G401 (cell line): Measurements from ENCODE around the gene SLF1. TPM values are rescaled to one million over a fixed set of nuclear protein-coding genes. Genes with fewer than 3 reads are reported as not detected.
A peak's percentile ranks its signal among the peaks of the same experiment; 100 is the strongest.

Source experiments
- DNase-seq: peaks from one replicate; pipeline ENCODE4 v3.0.0-alpha.2; 2015; ENCODE audit warnings: low spot score
- in situ Hi-C: cut with HindIII; loops from 2 replicates; pipeline ENCODE4 v1.10.0; 2016; ENCODE audit warnings: low sequenced_read_pairs, mixed read lengths
- total RNA-seq: library from RNA; depleted of rRNA; stranded (reverse); fragments of >200 nt; shearing (Covaris generic); gene quantifications from 2 replicates; pipeline ENCODE4 v1.2.3, GENCODE V29; 2014; rRNA removed

The SLF1 gene
- total RNA-seq, 1 experiment from 2014 or later = 16.4 TPM

DNA sequence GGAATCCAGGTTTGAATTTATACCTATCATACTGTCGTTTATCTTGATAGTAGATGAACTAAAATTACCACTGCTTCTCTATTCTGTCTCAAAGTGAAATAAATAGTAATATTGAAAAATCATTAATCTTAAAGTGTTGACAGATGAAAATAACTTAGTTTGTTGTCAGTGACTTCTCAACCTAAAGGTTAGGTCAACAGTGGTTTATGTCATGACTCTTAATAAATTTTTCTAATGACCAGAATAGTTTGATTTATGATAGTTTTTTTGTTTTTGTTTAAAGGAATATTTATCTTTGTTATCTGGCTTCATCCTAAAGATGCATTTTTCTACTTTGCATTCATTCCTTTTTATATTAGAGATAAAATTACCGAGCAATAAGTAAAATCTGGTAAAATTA is 81.1 kb downstream of the SLF1 start:
- in situ Hi-C loops = no loop called here
- DNase-seq = no peak

DNA sequence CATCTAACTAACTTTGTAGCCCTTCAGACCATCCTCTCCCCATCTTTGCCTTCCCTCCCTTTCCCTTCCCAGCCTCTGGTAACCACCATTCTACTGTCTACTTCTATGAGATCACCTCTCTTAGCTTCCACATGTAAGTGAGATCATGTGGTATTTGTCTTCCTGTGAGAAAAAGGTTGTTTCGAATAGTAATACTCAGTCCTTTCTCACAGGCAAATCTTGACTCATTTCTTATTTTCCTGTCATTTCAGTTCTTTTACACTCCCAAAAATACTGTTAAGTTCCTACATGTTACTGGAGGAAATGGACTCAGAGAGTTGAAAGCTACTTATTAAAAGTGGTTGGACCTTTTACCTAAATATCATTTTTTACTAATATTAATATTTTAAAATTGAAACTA is 82.1 kb downstream of the SLF1 start:
- DNase-seq = no peak
- in situ Hi-C loops = no loop called here

DNA sequence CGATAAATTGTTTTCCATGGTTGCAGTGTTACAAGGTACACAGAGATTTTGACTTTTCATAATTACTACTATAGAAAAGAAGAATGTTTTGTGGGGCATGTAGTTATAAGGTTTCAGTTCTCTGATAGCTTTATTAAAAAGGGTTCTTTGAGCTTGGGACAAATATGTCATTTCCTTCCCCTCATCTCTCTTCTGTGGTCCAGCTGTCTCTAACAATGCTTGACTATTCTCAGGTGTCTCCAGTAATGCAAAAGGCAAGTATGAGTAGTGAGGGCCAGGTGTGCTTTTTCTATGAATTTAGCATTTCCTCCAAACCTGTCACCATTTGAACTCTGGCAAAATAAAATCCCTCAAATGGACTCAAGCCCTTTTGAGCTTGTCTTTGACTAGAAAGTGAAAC is 84.3 kb downstream of the SLF1 start:
- in situ Hi-C loops = no loop called here
- DNase-seq = no peak

DNA sequence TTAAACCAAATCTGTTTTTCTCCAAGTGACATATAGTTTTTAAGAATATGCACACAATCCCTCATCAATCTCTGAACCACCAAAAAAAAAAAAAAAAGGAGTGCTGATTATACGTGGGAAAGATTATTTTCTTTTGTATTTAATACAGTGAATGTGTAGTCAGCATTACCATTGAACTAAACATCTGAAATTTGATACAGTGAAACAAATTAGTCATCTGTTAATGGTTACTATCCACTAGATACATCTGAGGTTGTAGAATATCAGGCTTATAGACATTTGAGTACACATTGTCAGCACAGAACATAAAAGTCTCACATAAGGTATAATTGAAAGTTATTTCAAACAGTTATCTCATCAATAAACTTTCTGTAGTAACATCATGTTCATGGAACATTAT is 87.0 kb downstream of the SLF1 start:
- no peak for DNase-seq
- in situ Hi-C loops = no loop called here

DNA sequence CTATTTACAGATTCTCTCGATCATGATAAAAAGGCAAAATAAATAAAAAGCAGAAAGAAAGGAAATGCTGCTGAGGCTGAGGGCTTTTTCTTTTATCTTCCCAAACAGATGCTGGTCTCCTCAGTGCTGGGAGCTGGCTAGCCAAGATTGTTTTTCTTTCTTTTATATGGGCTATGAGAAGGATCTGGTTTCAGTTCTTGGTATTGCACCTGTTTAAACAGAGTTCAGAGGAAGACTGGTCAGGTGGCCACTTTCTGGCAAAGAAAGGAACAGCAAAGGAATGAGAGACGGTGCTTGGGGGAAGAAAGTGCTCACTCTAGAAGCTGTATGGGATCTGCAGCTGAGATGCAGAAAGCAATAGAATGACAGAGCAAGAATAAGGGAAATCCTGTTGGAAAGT is 88.9 kb downstream of the SLF1 start:
- DNase-seq = no peak
- in situ Hi-C loops = no loop called here

DNA sequence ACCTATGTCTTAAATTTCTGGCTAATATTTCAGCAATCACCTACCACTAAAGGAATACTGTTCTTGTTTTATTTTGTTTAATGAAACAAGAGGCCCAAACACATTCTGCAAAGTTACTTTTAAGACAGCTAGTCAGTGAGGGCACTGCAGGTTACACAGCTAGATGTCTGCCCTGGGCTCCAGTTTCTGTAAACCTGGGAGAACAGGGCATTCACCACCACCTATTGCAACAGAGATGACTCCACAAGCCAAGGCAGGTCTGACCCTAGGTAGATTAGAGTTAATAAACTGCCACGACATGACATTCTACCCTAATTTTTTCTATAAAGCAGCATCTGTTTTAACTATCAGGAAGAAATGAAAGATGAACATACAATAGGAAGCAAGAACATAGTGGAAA is 90.8 kb downstream of the SLF1 start:
- in situ Hi-C loops = no loop called here

DNA sequence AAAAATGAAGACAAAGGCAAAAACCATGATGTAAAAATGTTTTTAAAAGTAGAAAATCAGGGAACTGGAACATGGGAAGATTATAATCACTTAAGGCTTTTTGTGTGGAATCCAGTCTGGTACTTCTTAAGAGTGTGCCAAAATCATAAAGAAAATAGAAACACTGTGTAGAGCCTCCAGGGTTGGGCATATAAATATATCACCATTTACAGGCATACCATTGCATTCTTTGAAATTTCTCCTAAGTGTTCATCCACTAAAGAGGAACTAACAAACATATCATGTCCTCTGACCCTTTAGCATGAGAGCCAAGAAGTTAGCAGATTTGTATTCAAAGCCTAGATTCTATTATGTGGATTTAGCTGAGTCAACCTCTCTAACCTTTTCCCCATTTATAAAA is 93.3 kb downstream of the SLF1 start:
- in situ Hi-C loops = no loop called here
- DNase-seq = no peak

More for the DNA sequence above, 90.8 kb downstream of the SLF1 start:
- no peak for DNase-seq

DNA sequence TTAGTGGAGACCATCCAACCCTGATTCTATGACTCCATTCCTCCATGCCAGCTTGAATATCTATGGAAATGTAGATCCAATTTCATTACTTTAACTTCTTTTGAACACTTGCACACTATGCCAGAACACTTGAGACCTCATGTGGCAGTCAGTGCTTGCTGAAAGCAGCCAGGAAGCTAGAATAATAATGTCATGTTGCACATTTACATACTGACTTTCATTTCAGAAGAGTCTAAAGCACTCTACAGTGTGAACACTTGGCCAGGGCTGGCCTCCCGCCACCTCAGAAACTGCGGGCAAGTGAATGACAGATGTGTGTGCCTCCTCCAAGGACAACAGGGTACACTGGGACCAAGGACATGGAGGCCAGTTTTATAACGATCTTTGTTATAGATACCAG is 97.3 kb downstream of the SLF1 start:
- DNase-seq = no peak
- in situ Hi-C loops = no loop called here

DNA sequence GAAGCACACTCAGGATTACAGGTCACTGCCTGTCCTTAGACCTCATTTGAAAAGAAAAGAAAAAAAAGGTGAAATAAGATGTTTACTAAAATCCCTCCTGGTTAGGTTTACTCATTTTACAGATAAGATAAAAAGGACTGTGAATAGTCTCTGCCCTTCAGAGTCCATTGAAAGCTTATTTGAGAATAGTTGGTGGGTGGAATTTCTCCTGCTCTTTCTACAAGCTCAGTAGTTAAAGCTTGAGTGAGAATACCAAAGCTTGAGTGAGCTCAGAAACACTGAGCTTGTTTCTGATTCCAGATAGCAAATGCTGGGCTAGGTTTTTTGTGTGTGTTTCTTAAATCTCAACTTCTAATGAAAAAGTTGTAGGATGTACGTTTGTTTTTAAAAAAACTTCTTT is 106.7 kb downstream of the SLF1 start:
- in situ Hi-C loops = no loop called here
- DNase-seq = no peak

DNA sequence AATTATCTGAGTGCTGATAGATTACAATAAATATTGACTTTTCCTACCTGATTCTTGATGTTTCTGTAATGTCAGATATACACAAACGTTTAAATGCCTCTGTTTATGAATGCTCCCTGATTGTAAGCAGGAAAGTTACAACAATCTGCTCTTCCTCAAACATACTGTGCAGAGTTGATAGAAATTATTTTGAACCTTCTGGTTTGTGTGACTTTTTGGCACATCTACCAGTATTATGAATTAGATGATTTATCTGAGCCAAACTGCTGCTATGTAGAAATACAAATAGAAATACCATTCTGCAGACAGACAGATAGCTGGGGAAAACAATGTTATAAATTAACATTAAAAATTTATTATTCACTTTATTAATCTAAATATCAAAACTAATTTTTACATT is 113.0 kb downstream of the SLF1 start:
- in situ Hi-C loops = no loop called here

DNA sequence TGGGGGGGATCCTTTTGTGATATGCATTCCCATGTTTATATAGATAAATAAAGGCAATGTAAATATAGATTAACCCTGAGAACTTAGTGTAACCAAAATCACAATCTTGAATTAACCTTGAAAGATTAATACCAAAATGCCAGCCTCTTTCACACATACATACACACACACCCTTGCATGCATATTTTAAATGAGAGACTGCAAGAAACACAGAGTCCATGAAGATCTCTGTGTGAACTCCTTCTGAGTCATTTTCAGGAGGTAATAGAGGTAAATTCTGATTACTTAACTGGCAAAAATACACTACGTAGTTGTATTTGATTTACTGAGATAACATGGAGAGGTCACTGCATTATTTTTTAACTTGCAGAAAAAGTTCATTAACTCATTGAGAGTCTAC is 118.0 kb downstream of the SLF1 start:
- DNase-seq = no peak
- in situ Hi-C loops = no loop called here

More for the DNA sequence above, 113.0 kb downstream of the SLF1 start:
- peak; percentile 64 for DNase-seq

DNA sequence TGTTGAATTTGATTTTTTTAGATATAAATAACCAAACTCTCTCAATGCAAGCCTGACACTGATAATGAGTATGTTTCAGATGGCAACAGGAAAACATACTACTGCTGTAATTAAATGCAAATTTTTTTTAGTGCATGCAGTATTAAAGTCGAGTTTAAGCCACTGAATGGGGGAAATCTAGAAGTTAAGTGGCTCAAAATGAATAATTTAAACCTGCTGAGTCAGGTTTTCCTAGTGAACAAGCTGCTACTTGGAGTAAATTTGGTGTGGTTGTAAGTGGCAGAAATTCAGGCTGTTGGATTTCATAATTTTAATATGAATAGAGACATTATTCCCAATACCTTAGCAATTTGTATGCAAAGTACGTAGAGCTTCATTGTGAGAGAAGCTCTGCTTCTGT is 121.8 kb downstream of the SLF1 start:
- no peak for DNase-seq
- in situ Hi-C loops = no loop called here

DNA sequence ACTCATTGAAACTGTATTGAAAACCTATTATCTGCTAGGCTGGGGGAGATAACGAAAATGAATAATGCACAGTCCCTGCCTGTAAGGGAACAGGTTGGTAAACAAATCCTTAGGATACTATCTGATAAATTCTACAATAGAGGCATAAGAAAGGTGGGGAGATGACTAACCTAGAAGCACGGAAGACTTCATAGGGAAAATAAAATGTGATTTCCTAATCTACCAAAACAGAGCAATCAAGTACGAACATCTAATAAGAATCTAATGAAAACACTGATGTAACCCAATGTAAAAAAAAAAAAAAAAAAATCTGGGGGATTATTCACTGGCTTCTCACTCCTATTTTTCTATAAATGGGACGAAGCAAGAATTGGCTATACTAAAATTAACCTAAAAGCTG is 124.4 kb downstream of the SLF1 start:
- in situ Hi-C loops = no loop called here
- no peak for DNase-seq

DNA sequence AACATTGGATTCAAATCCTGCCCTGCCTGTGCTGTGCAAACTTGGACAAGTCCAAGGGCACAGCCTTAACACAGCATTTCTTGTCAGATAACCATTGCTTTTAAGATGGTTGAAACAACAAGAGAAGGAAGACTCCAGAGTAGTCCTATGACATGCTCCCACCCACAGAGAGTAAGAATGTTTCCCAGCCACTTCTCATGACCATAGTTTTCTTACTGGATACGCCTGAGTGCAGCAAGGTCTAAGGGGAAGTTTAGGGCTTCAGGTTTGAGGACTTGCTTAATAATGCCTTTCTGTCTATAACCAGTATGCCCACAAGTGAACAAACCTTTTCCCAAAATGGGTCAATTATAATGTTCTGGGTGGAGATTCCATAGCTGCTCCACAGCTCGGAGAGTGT is 126.4 kb downstream of the SLF1 start:
- no peak for DNase-seq
- in situ Hi-C loops = no loop called here

DNA sequence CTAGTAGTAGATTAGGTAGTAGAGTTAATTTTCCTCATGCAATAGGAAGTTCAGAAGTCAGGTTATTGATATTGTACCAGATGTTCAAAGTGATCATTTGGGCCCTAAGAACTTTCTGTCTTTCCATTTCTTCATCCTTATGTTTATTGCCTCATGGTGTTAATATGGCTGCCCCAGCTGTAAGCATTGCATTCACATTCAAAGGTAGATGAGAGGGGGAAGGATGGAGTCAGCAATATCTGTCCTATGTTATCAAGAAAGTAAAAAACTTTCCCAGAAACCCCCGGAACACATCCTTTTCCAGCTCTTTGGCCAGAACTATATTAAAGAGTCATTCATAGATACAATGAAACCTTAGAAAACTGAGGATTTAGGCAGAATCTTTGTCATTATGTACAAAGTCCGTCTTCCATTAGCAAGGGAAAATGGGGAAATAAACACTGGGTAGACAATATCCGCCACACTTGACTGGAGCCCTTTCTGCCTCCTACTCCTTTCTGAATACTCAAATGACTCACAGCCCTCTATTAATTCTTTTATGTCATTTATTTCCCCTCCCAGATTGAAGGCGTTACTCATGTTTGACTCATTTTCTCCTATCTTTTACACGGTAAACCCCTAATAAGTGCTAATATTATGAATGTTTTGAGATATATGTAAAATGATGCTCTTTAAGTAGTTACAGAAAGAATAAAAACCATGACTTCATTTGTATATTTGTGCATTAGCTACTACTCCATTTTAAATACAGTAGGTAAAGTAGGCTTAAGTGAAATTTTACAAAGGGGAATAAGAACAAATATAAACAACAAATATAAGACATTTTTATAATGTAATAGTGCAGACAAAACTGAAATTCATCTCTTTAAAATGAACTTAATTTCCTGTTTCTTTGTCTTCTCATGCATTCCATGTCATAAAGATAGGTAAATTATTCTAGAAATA is 127.6 kb downstream of the SLF1 start:
- DNase-seq = no peak
- in situ Hi-C loops = no loop called here

DNA sequence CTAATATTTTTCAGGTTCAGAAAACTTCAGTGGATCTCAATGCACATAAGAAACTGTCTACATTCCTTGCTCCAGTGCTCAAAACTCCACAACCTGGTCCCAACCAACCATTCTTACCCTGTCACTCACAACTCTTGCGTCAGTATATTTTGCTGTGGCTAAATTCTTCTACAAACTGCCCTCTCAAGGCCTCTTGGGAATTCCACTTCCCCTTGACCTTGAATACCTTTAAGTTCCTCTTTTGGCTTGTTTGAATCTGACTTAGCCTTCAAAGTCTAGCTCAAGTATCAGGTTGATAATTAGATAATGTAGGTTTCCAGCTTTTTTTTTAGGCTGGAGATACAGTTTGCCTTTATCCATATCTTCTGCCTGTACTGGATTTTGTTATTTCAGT is 128.3 kb downstream of the SLF1 start:
- no peak for DNase-seq
- in situ Hi-C loops = no loop called here

Other genes starting within 250 kb of the SLF1 start
- 1.8 and 3.3 TPM in 2 replicates for gene KIAA0825, start 65 bp upstream of the SLF1 start, total RNA-seq